MM.1S (cell line): Measurements from ENCODE around the gene TGFBR3.

ENCODE experiments used
- DNase-seq: peaks from one replicate; pipeline ENCODE4 v3.0.0-alpha.2; 2015
- H2AFZ ChIP-seq: fragments of 300-600 bp; sonication (generic); 2 replicates; pipeline ENCODE4 v1.6.0; 2016; ENCODE audit warnings: antibody characterized with exemption, low read length
- H3F3A ChIP-seq: fragments of 300-600 bp; sonication (generic); 2 replicates; pipeline ENCODE4 v1.6.1; 2016; ENCODE audit warnings: mild to moderate bottlenecking, antibody characterized with exemption, low read length, moderate library complexity, mixed read lengths; ENCODE audit not compliant: insufficient read depth
- H3K27ac ChIP-seq: fragments of 300-600 bp; sonication (generic); 2 replicates; pipeline ENCODE4 v1.5.1; 2016; ENCODE audit warnings: mild to moderate bottlenecking, low read length
- H3K27me3 ChIP-seq: fragments of 300-600 bp; sonication (generic); replicated peaks from 2 replicates; pipeline ENCODE4 v1.6.0; 2016; ENCODE audit warnings: low read length; ENCODE audit not compliant: insufficient read depth
- H3K36me3 ChIP-seq: fragments of 300-600 bp; sonication (generic); replicated peaks from 2 replicates; pipeline ENCODE4 v1.6.1; 2016; ENCODE audit warnings: mild to moderate bottlenecking, low read length, mixed read lengths; ENCODE audit not compliant: insufficient read depth
- H3K4me1 ChIP-seq: fragments of 300-600 bp; sonication (generic); 2 replicates; pipeline ENCODE4 v1.6.1; 2016; ENCODE audit warnings: low read length, mixed read lengths
- H3K4me2 ChIP-seq: fragments of 300-600 bp; sonication (generic); 2 replicates; pipeline ENCODE4 v1.6.0; 2016; ENCODE audit warnings: low read depth, low read length
- H3K4me3 ChIP-seq: fragments of 300-600 bp; sonication (generic); 2 replicates; pipeline ENCODE4 v1.5.1; 2016; ENCODE audit warnings: low read length, mixed read lengths
- H3K79me2 ChIP-seq: fragments of 300-600 bp; sonication (generic); 2 replicates; pipeline ENCODE4 v1.6.1; 2016; ENCODE audit warnings: mixed run types, low read length, mixed read lengths
- H3K9ac ChIP-seq: fragments of 300-600 bp; sonication (generic); 2 replicates; pipeline ENCODE4 v1.6.1; 2016; ENCODE audit warnings: low read length, mixed read lengths
- H3K9me2 ChIP-seq: fragments of 300-600 bp; sonication (generic); replicated peaks from 2 replicates; pipeline ENCODE4 v1.6.1; 2016; ENCODE audit warnings: mild to moderate bottlenecking, low read length, mixed read lengths; ENCODE audit not compliant: insufficient read depth
- H3K9me3 ChIP-seq: fragments of 300-600 bp; sonication (generic); replicated peaks from 2 replicates; pipeline ENCODE4 v1.6.1; 2016; ENCODE audit warnings: mild to moderate bottlenecking, low read length, mixed read lengths; ENCODE audit not compliant: insufficient read depth
- H4K20me1 ChIP-seq: fragments of 300-600 bp; sonication (generic); 2 replicates; pipeline ENCODE4 v1.6.1; 2016; ENCODE audit warnings: mild to moderate bottlenecking, low read length, moderate library complexity, mixed read lengths; ENCODE audit not compliant: insufficient read depth
- EZH2 ChIP-seq: fragments of 300-600 bp; sonication (generic); optimal IDR thresholded peaks from 2 replicates; pipeline ENCODE3; 2017; ENCODE audit warnings: low read depth, mild to moderate bottlenecking, antibody characterized with exemption, low read length, mixed read lengths
- EZH2phosphoT487 ChIP-seq: fragments of 300-600 bp; sonication (generic); IDR thresholded peaks from 2 replicates; pipeline ENCODE4 v1.6.1; 2018; ENCODE audit warnings: antibody characterized with exemption, low read length
- TF ChIP-seq, protein P1 (sequence below): fragments of 300-600 bp; sonication (generic); IDR thresholded peaks from 2 replicates; pipeline ENCODE4 v1.5.1; 2016; ENCODE audit warnings: antibody characterized with exemption, low read length, mixed read lengths

Gene TGFBR3

DNA sequence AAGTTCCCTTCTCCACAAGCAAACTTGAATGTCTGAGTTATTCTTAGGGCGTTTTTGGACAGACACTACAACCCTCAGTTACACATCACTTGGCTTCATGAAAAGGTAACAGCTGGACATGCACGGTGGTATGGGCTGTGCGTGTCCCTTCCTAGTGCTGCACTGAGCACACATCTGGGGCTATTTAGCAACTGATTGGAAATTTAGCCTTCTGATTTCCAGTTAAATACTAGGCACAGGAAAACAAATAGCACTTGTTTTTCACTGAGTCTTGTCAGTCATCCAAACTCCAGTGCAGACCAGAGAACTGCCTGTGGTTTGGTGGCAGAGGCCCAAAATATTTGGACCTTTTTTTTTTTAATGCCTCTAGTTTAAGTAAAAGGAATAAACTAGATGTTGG, 134.7 kb downstream of the TGFBR3 start:
- no peaks in the 10 kb centered on the region for H3K9me3 ChIP-seq
- no peak overlapping the region for H3K4me2 ChIP-seq
- no peaks in the 10 kb centered on the region for H3K27me3 ChIP-seq
- TF ChIP-seq EZH2 (no peak), EZH2phosphoT487 (no peak)
- TF ChIP-seq, protein P1, sequence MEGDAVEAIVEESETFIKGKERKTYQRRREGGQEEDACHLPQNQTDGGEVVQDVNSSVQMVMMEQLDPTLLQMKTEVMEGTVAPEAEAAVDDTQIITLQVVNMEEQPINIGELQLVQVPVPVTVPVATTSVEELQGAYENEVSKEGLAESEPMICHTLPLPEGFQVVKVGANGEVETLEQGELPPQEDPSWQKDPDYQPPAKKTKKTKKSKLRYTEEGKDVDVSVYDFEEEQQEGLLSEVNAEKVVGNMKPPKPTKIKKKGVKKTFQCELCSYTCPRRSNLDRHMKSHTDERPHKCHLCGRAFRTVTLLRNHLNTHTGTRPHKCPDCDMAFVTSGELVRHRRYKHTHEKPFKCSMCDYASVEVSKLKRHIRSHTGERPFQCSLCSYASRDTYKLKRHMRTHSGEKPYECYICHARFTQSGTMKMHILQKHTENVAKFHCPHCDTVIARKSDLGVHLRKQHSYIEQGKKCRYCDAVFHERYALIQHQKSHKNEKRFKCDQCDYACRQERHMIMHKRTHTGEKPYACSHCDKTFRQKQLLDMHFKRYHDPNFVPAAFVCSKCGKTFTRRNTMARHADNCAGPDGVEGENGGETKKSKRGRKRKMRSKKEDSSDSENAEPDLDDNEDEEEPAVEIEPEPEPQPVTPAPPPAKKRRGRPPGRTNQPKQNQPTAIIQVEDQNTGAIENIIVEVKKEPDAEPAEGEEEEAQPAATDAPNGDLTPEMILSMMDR: no peak
- no peak overlapping the region for H3K4me3 ChIP-seq
- H3K36me3 ChIP-seq: no peaks in the 10 kb centered on the region
- no peaks in the 10 kb centered on the region for H3F3A ChIP-seq
- no peaks in the 10 kb centered on the region for H3K4me1 ChIP-seq
- no peak overlapping the region for H2AFZ ChIP-seq
- no peaks in the 10 kb centered on the region for H3K9me2 ChIP-seq
- H4K20me1 ChIP-seq: no peaks in the 10 kb centered on the region
- no peak for DNase-seq
- H3K9ac ChIP-seq: no peak overlapping the region
- H3K27ac ChIP-seq: no peak overlapping the region
- H3K79me2 ChIP-seq: no peaks in the 10 kb centered on the region

DNA sequence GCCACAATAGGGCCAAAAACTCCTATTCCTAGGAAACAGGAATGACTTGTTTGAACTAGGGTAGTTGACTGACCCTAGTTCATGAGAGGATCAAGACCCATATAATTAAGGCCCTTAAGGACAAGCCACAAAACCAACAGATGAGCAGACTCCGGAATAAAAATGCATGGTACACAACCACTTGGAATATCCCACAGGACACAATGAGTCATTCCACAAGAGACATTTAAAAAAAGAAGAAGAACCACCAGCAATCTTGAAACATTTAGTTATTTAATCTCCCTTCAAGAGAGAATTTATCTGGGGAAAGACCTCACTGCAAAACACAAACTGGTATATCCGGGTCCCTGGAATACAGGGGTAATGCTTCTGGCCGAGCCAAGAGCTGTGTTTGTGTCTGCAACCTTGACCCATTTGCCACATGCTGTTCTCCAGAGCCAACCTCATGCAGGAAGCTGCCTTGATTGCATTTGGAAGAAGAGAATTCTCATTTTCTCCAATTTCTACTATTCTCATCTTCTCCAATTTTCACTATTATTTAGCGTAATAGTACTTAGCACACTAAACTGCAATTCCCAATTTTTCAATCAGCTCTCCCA, 135.5 kb downstream of the TGFBR3 start:
- H3K27ac ChIP-seq: no peak overlapping the region
- no peaks in the 10 kb centered on the region for H3K9me3 ChIP-seq
- H3K36me3 ChIP-seq: no peaks in the 10 kb centered on the region
- TF ChIP-seq EZH2phosphoT487 (no peak), EZH2 (no peak)
- TF ChIP-seq, protein P1: no peak
- H3K4me3 ChIP-seq: no peak overlapping the region
- no peaks in the 10 kb centered on the region for H3K79me2 ChIP-seq
- no peak overlapping the region for H2AFZ ChIP-seq
- H3F3A ChIP-seq: no peaks in the 10 kb centered on the region
- H3K9ac ChIP-seq: no peak overlapping the region
- no peaks in the 10 kb centered on the region for H3K4me1 ChIP-seq
- no peak for DNase-seq
- no peaks in the 10 kb centered on the region for H3K9me2 ChIP-seq
- no peaks in the 10 kb centered on the region for H3K27me3 ChIP-seq
- no peaks in the 10 kb centered on the region for H4K20me1 ChIP-seq
- H3K4me2 ChIP-seq: no peak overlapping the region

DNA sequence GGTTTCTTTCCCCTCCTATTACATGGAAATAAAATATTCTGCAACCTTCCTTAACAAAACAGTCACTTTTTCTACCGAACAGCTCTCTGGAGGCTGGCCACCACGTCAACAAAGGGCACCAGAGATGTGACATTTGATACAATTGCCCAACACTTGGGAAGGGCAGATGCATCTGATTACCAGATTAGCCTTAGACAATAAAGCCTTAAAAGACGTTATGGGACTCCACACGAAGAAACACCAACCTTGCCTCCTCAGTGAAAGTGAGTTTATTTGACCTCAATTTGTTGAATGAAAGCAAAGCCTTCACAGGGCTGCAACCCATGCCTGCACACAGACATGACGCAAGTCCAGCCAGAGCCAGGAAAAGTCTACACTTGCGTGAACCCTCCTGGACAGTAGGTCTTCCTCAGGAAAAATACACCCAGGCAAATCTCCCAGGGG, 136.1 kb downstream of the TGFBR3 start:
- H3K36me3 ChIP-seq: no peaks in the 10 kb centered on the region
- DNase-seq: no peak
- H4K20me1 ChIP-seq: no peaks in the 10 kb centered on the region
- no peaks in the 10 kb centered on the region for H3K27me3 ChIP-seq
- H3K9ac ChIP-seq: no peak overlapping the region
- no peak overlapping the region for H2AFZ ChIP-seq
- no peak overlapping the region for H3K27ac ChIP-seq
- no peak overlapping the region for H3K4me3 ChIP-seq
- H3K4me2 ChIP-seq: no peak overlapping the region
- TF ChIP-seq EZH2phosphoT487: no peak
- TF ChIP-seq, protein P1: no peak
- no peak for TF ChIP-seq EZH2
- H3F3A ChIP-seq: no peaks in the 10 kb centered on the region
- H3K9me2 ChIP-seq: no peaks in the 10 kb centered on the region
- no peaks in the 10 kb centered on the region for H3K79me2 ChIP-seq
- H3K9me3 ChIP-seq: no peaks in the 10 kb centered on the region
- H3K4me1 ChIP-seq: no peaks in the 10 kb centered on the region
